Measurements from ENCODE around the gene NET1.

NET1 gene

GRCh38 chr10:5443429-5443828 is 31.1 kb downstream of the NET1 start:
- no peak for DNase-seq

DNA sequence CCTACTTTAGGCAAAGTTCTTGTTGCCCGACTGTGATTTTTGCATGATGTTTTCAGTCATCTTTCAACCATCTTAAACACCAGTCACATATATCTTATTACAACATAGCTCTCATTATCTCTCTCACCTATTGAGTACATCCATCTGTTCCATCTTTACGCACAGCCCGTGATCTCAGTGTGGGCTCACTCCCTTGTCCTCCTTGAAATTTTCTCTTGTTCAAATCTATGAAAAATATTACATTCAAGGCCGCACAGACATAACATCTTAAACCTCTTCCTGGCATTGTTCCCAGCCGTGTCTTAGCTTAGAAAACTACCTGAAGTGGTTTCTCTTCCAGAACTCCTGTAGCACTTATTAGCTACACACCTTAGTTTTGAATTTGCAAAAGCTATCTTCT is 32.6 kb downstream of the NET1 start:
- no peak for DNase-seq

DNA sequence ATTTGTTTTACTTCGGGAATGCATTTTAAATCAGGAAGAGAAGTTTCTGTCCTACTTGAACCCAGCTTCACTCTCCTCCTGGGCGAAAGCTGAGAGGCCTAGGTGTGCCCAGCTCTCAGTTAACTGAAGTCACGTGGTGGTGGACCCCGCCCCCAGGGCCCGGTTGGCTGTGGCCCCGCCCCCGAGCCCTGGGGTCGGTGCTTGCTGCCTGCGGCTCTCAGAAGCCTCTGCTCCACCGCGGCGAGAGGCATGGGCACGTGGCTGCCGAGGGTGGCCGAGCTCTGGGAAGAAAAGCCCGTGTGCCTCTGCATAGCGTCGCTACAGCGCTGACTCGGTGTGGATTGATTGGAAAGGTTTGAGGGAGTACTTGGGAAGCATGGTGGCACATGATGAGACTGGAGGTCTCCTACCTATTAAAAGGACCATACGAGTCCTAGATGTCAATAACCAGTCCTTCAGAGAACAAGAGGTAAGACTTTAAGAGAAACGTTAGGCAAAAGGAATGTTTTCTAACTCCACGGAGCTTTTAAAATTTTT is 34.1 kb downstream of the NET1 start:
- DNase-seq: peak; percentile 55 to 67

- DNase-seq: no peak
Measured at GRCh38 chr10:5447056-5447455, 34.7 kb downstream of the NET1 start.

DNA sequence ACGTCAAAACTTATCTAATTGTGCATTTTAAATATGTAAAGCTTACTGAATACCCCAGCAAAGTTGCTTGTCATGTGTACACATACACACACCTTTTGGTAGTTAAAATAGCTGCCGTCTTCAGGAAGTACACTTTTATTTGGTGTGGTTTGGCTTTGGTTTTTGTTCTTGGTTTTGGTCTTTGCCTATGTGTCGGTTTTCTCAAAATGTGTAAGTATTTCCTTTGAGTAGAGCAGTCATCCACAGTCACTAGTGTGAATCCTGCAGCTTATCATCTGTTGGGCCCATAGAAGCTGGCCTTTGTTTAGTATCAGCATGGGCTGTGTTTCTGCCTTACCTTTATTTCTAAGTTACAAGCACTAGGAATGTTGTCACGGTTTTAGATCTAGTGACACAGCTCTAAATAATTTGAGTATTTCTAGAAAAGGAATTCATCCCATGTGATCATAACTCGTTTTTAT is 35.3 kb downstream of the NET1 start:
- DNase-seq: no peak

DNA sequence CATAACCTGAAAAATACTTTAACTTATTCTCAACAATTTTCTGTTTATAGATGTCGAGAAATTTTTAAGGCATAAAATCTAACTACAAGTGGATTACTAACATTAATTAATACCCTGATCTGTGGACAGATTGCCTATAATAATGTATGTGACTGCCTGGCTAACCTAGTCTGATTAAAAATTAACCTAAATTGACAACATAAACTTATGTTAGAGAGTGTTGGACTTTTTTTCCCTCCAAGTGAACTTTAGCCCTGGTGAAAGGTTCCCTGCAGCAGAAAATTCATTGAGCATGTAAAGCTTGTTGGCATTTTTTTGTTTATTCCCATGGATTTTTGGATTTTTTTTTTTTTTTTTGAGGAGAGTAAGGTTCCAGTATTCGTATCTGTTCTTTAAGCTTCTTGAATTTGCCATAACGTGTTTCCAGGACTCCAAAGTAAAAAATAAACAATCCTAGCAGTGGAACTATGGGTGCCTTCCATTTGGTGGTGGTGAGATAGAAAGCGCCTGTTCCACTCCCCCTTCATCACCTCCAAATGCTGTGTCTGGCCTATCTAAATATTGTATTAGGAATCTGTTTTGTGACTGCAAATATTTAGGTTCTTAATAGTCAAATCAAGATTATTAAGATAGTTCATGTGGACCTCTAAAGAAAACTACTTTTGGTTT is 36.1 kb downstream of the NET1 start:
- DNase-seq: no peak

DNA sequence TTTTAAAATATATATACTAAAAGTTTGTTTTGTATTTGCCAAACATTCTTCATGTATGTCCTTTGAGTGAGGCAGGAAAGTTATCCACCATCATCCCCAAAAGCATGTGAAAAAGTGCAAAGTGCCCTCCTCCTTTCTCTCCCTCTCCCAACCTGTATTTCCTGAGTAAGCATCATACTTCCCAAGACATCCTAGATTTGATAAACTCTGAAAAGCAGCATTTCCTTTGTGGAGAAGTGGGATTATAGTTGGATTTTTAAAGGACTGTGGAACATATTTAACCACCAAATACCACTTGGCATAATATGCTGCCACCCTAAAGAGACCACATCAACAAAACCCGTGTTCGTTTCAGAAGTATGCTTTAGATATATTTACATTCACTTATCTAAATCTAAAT is 36.9 kb downstream of the NET1 start:
- DNase-seq: no peak

GRCh38 chr10:5449823-5450222 is 37.5 kb downstream of the NET1 start:
- peak; percentile 50 to 58 for DNase-seq

DNA sequence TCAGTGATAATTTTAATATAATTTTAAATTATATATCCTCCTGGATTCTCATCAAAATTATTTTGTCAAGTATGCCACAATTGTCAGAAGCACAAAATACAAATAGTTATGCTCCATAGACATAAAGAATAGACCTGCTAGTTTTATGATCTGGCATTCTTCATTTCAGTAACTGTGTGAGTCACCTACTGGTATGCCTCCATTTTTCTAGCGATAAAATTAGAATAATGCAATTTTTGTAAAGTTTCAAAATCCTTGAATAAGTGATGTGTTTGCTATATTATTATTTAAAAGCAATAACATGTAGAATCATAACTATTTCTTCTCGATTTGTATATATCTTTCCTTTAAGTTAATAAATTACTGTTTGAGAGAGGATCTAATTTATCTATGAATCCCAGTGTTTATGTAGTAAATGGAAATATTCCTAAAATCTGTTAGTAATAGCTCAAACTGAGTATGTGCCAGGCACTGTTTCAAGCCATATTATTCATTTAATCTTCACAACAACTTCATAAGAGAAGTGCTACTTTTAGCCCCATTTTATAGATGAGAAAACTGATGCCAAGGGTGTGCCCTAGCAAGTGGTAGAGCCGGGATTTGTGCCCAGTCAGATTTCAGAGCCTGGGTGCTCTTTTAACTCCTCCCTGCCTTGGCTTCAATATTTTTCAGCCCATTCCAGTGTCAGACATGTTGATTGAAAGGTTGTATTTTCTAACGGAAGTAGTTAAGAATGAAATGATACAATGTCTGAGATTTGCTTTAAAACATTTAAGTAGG is 38.4 kb downstream of the NET1 start:
- no peak for DNase-seq

- DNase-seq: no peak
Measured at GRCh38 chr10:5453749-5454489, 41.6 kb downstream of the NET1 start.

GRCh38 chr10:5456563-5456962 is 44.2 kb downstream of the NET1 start:
- DNase-seq: no peak

DNA sequence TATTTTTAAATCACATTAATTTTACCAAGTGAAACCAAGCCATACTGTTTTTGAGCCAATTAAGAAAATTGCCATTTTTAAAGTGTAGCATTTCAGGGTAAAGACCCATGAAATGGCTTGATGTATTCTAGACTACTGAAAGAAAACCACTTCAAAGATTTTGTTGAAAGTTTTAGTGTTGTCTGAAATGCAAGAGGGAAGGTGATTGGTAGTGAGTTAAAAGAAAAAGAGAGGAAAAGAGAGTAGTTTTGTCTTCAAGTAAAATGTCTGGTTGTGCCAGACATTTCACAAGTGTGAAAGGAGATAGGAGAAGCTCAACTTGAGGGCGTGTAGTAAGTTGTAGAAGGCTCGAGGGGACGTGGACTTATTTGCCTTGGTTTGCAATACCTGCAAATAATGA is 45.4 kb downstream of the NET1 start:
- DNase-seq: no peak

GRCh38 chr10:5458425-5458824 is 46.1 kb downstream of the NET1 start:
- DNase-seq: no peak

DNA sequence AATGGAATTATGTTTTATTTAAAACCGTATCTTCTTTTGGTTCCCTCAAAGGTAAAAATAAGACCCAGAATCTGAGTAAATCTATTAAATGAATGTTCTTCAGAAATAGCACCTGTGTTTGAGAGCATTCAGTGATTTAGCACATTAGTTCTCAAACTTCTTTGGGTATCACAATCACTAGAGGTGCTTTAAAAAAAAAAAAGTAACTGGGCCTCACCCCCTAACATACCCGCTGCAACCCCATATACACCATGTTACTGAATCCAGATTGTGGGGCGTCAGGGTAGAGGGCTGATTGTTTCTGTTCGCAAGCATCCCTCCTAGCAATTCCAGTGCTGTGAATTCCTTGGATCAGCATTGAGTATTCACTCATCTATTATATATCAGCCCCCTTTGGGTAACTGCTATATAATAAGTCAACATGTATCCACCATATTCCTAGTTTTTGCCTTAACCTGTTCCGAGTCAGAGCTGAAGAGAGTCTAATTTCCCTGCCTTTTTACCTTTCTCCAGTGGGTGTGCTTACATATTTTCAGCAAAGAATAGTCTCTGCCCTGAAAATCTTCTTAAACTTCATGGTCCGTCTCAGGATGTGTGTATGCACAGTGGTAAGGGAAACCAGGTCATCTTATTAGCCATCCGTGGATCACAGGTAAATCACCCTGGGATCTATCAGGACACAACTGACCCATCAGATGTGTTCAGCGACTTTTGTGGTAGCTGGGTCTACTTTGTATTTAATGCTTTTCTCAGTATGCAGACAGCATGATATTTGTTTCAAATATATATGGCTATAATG is 46.8 kb downstream of the NET1 start:
- no peak for DNase-seq

DNA sequence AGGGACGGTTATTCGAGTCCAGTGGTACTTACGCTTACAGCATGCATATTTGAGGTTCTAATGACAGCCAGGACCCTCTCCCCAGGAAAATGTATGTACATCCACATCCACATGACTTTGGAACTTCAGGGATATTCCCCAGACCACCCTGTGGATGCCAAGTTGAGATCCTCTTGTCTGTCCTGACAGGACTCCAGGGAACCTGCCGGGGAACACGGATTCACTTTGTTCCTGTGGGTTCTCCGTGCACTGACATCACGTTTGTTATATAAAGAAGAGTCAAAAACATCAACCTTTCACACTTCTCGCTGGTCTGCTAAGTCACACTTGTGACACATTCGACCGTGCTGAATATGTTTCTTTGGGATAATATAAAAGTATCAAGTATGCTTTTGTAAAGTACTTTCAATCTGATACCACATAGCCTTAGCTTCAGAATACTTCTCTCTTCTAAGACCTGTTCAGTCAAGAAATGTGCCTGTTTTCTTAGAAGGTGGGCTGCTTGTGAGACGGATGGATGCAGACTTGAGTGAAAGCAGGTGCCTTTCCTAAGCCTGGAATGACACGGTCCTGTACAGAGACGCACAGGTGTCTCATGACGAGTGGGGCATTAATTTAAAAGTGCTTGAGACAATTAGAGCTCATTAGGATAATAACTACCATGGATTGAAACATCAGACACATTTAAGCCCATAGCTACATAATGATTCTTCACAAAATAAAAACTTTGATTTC is 48.3 kb downstream of the NET1 start:
- no peak for DNase-seq

- no peak for DNase-seq
Measured at GRCh38 chr10:5461203-5461588, 48.8 kb downstream of the NET1 start.

DNA sequence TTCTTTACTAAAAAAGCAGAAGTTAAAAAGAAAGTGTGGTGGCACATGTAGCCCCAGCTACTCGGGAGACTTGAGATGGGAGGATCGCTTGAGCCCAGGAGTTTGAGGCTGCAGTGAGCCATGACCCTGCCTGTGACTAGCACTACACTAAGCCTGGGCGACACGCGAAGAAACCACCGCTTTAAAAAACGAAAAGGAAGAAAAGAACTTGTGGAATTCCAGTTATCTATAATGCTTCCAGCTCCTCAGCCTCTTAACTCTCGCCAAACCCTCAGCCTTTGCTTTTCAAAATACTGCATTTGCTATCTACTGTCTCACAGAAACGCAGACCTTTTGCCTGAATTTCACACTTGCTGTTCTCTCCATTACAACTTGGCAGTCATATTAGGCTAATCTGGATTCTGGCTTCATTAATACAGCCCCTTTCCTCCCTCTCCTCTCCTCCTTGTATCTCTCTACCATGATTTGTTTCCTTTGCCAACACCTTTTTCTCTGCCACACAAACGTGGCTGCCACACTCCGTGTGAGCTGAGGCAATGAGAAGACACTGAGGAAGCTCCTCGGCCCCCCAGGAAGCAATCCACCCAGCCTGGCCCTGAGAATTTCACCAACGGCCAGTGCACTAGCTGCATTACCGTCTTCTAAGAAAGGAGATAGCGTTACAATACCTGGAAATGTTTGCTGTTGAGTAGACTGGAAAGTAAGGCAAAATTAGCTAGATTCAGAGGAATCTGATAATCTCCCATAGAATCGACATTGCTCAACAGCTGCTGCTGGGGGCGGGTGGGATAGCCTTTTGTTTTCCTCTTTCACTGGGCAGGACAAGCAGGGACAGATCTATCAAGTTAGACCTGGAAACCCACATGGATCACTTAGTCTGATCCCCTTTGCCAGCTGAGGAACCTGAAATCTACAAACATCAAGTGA is 49.8 kb downstream of the NET1 start:
- no peak for DNase-seq

DNA sequence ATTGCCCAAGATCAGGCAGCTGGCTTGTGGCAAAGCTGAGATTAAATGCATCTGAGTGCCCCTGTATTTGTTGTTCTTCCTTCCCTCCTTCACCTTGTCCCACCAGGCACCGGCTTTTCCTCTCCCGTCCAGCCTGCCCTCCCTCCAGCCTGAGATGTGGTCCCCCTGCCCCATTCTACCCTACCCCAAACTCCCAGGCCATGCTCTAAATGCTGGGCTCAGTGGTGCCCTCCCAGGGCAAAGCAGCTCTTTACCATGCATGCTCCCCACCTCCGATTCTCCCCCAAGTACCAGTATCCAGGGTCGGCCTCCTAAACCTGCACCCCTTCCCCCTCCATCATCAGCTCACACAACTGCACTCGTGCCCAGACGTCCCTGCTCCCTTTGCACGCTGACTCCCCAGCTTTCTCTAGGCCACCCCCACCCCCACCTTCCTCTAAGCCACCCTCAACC is 50.5 kb downstream of the NET1 start:
- no peak for DNase-seq

- no peak for DNase-seq
Measured at GRCh38 chr10:5464546-5464945, 52.2 kb downstream of the NET1 start.

GRCh38 chr10:5465976-5466450 is 53.7 kb downstream of the NET1 start:
- no peak for DNase-seq

Measured in inflammatory macrophage treated with lipopolysaccharide for 1 hour (primary cell).